OCI-LY1 (cell line): ENCODE measurements around the gene ACTL9.

Experiments
- EZH2 ChIP-seq: fragments of 200-600 bp; sonication (generic), shearing (Covaris generic); IDR thresholded peaks from 2 replicates; pipeline ENCODE4 v1.8.0; 2017; ENCODE audit warnings: borderline replicate concordance, mixed run types, mild to moderate bottlenecking, antibody characterized with exemption, low read length, moderate library complexity, mixed read lengths
- TF ChIP-seq, protein P1 (sequence below): fragments of 200-600 bp; sonication (generic), shearing (Covaris generic); IDR thresholded peaks from 2 replicates; pipeline ENCODE4 v1.5.1; 2017; ENCODE audit warnings: mild to moderate bottlenecking, antibody characterized with exemption, low read length, moderate library complexity, mixed read lengths

DNA sequence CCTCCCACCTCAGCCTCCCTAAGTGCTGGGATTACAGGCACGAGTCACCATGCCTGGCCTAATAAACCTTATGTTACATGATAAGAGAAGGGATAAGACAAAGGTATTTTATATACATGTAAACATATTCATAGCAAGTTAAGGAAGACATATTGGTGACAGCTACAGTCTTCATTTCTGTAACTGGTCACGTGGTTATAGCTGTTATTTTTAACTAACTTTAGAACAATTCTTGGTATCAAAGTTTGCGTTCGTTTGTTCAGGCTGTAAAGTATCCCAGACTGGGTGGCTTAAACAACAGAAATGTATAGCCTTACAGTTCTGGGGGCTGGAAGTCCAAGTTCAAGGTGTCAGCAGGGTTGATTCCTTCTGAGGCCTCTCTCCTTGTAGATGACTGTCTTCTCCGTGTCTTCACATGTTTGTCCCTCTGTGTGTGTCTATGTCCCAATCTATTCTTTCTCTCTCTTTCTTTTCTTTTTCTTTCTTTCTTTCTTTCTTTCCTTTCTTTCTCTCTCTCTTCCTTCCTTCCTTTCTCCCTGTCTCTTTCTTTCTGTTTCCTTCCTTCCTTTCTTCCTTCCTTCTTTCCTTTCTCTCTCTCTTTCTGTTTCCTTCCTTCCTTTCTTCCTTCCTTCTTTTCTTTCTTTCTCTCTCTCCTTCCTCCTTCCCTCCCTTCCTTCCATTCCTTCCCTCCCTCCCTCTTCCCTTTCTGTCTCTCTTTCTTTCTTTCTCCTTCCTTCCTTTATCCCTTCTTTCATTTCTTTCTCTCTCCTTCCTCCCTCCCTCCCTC lies 7.6 kb downstream of the ACTL9 start:
- TF ChIP-seq, protein P1, sequence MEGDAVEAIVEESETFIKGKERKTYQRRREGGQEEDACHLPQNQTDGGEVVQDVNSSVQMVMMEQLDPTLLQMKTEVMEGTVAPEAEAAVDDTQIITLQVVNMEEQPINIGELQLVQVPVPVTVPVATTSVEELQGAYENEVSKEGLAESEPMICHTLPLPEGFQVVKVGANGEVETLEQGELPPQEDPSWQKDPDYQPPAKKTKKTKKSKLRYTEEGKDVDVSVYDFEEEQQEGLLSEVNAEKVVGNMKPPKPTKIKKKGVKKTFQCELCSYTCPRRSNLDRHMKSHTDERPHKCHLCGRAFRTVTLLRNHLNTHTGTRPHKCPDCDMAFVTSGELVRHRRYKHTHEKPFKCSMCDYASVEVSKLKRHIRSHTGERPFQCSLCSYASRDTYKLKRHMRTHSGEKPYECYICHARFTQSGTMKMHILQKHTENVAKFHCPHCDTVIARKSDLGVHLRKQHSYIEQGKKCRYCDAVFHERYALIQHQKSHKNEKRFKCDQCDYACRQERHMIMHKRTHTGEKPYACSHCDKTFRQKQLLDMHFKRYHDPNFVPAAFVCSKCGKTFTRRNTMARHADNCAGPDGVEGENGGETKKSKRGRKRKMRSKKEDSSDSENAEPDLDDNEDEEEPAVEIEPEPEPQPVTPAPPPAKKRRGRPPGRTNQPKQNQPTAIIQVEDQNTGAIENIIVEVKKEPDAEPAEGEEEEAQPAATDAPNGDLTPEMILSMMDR: no peak
- no peak for TF ChIP-seq EZH2
